GM21717 (cell line): ENCODE data around the gene NAPEPLD.
A peak's percentile ranks its signal among the peaks of the same experiment; 100 is the strongest.
"Not testable (repeated sequence)": the region's sequence is repeated elsewhere in the genome, so short reads cannot be mapped to it uniquely, and the experiment has no call there.

Source experiments
- ATAC-seq: cut with Tn5 transposase; IDR thresholded peaks from one replicate; pipeline ENCODE4 v1.9.1; 2021; ENCODE audit warnings: mild to moderate bottlenecking, moderate library complexity; ENCODE audit not compliant: unreplicated experiment

The NAPEPLD gene

DNA sequence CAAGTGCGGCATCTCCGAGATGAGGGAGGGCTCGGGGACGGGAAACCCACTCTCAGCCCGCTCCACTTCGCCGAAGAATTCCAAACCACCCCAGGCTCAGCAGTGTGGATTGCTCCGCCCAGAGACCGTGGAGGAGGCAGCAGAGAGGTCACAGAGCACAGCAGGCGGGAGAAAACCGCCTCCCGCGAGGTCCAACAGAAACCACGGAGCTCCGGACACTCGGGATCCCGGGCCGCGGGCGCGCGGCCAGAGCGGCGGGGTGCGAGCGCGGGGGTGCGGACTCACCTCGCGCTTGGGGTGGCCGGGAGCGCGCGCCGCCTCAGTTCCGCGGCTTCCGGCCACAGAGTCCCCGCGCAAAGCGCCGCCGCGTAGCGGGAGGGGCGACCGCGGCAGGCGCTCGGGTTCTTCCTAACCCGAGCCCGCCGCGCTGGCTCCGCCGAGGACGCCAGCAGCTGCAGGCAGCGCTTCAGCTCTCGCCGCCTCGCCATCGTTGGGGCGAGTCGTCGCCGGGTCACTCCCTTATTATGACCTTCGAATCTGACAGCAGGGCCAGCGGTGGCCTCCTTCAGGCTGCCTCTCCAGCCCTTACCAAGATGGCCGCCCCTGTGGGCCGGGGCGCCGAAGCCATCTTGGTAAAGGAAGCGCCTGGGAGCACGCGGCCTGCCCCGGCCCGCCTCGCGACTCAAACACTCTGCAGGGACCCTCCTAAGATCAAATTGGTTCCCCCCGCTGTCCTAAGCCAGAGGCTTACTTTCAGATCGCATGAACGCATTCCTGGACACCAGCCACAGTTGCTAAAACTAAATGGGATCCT, at the start of gene NAPEPLD:
Gene NAPEPLD, minus strand, starts transcription at position 106 of the 814 bp plus-strand sequence. CDS start 20,323 bp downstream, outside the sequence.
- peak; percentile 84 for ATAC-seq

- ATAC-seq: not testable (repeated sequence)
Observed at GRCh38 chr7:103198079-103198478, 49.2 kb upstream of the NAPEPLD start.

DNA sequence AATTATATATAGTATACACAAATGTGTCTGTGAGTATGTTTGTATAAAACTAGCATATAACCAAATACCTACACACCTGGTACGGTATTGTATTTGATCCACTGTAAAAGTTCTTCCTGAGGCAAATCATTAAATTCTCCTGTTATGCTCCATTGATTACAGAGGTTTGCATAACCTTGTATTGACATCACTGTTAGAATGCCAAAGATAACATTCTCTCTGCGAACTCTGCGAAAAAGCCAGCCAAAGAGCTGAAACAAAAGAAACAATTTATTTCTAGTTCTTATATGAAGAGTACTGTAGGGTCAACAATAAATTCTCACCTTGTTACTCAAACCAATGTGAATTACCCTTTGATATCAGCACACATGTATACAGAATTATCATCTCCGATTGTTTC, 46.5 kb upstream of the NAPEPLD start:
- ATAC-seq: not testable (repeated sequence)

DNA sequence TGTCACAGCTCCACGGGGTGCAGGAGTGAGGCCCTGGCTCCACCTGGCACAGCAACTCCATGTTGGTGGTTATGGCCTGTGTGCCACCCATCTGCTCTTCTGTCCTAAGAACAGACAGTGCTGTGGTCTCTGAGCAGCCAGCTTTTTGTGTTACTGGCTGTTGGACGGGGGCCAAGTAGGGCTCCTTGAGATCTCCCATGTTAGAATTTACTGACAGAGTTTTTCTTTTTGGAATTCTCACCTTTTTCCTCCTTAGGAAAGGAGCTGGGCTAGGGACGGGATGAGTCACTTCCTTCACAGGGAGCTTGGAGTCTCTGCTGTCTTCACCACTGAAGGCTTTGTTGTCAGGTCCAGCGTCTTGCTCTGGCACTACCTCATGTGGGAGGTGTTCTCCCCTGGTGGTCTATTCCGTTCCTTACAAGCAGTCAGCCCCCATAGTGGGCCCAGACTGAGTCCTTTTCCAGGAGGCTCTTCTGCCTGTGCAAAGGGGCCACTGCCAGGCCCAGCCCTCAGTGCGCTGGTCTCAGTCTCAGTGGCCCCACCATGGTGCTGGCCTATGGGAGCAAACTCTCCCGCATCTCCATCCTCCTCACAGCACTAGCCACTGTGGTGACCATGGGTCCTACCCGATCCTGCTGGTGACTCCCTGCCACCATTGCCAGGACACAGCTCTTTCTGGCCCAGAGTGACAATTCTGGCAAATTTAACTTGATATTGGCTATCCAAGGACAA, 23.7 kb upstream of the NAPEPLD start:
- ATAC-seq: not testable (repeated sequence)

DNA sequence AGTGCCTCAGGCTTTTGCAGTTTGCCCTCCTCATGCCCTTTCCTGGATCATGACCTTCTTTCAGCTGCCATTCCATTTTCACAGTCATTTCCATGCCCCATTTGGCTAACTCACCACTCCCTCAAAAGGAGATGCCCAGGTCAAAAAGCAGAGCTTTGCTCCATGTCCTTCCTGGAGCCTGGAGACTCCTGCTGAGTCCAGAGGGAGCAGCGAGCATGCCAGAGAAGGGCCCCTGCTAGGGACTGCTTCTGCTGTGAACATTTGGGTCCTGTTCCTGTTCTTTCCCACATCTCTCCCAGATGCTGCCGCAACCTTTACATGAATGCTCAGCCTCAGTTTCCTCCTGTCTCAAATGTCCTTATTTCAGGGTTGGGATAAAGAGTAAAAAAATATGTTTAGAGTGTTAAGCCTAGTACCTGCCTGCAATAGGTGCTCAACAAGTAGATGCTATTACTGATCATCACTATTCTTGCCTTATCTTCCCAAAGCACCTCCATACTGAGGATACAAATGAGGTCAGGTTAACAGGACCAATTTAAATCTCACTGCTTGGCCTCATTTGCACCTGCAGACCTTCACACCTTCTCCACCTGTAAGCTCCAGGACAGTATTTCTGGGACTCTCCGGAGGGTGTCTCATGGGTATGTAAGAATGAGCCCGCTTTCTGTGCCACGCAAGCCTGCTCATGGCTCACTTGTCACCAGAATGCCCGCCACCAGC, 23.0 kb upstream of the NAPEPLD start:
- ATAC-seq: not testable (repeated sequence)

DNA sequence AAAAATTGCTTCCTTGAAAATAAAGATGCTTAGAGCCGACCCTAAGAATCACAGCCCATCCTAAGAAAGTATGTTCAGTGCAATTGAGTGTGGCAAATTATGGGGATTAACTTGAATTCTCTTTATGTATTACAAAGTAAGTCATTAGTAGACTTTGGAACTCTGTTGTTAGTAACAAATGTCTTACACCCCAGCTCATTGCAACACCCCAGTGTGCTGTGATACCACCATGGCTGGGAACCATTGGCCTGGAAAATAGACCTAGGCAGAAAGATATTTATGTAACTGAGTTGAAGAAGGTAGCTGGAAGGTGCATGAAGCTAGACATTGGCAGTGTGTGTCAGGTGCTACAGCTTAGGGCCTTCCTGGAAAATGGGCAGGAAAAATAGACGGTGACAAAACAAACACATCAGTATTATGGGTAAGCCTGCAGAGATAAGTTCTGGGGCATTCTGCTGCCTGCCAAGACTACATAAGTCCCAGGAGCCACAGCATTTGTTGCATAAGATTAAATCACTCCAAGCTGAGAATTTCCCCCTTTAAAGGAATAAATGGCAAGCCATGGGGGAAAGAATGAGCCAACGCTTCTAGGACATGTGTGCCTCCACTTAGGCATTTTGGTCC, 18.1 kb upstream of the NAPEPLD start:
- ATAC-seq: not testable (repeated sequence)

DNA sequence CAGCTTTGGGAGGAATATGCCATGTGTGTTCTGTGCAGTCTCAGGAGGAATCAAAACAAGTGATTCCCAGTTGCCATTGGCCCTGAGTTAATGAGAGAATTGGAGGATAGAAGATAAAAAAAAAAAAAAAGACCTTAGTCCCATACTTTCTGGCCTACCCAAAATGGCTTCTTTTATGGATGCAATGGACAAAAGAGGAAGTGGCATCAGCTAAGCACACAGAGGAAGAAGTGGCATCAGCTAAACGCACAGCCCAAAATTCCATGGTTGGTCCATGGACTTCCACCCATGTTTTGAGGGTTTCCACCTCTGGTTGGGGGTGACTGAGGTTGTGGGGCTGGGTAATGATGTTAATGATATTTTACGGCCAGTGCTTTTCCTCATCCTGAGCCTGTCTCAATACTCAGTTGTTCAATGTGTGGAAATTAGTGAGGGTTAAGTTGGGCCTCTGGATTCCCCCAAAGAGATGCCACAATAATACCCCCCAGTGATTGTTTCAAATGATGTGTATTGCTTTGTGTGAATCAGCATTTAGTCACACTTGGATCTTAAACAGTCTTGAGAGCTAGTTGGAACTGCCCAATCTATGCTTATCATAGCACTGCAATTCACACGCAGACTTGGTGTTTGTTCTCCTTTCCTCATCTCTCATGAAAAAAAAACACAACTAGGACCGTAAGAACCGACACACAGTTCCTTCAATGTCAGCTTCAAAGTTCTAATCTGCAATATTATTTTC, 14.4 kb upstream of the NAPEPLD start:
- not testable (repeated sequence) for ATAC-seq

DNA sequence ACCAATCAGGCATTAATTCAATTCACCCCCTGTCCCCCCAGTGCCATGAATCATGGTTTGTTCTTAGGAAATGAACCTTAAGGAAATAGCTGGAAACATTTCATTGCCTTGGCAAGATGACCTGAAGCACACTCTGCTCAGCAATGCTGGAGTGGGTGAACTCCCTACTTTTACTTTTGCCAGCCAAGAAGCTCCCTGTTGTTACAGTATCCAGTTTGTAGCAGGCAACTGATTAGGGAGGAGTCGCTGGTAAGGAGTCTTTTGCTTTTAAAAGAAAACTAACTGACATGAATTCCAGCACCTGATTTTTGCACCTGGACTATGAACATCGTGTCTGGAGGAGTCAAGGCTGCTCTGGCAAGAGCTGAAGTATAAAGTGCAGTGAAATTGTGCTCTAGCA, 13.7 kb upstream of the NAPEPLD start:
- ATAC-seq: not testable (repeated sequence)

DNA sequence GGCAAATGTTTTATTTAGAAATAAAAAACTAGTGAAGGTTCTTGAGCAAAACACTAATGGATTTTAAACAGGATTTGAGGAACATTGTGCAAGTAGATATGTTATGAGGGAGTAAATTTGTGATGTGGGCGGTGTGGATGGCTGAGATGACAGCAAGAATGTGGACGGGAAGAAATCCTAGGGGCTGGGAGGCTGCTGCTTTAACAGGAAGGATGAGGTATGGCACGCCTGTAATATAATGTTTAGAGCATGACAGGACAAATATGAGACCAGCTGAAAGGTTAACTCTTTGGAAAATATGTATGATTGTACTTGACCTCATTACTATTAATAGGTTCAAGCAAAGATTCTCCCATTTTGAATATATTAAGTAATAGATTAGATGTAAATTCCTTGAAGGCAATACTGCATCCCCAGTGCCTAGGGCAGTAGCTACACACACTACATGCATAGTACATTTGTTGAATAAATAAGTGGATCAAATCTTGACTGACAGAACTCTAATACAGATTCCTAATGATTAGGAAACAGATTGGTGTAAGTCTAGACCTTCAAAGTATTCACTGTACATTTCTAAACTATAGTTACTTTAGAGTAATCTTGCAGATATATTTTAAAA, 13.2 kb upstream of the NAPEPLD start:
- not testable (repeated sequence) for ATAC-seq

GRCh38 chr7:103159072-103159471, 10.2 kb upstream of the NAPEPLD start:
- ATAC-seq: not testable (repeated sequence)

GRCh38 chr7:103155331-103156024, 6.6 kb upstream of the NAPEPLD start:
- ATAC-seq: not testable (repeated sequence)

- ATAC-seq: no peak
Observed at GRCh38 chr7:103154042-103154441, 5.1 kb upstream of the NAPEPLD start.

DNA sequence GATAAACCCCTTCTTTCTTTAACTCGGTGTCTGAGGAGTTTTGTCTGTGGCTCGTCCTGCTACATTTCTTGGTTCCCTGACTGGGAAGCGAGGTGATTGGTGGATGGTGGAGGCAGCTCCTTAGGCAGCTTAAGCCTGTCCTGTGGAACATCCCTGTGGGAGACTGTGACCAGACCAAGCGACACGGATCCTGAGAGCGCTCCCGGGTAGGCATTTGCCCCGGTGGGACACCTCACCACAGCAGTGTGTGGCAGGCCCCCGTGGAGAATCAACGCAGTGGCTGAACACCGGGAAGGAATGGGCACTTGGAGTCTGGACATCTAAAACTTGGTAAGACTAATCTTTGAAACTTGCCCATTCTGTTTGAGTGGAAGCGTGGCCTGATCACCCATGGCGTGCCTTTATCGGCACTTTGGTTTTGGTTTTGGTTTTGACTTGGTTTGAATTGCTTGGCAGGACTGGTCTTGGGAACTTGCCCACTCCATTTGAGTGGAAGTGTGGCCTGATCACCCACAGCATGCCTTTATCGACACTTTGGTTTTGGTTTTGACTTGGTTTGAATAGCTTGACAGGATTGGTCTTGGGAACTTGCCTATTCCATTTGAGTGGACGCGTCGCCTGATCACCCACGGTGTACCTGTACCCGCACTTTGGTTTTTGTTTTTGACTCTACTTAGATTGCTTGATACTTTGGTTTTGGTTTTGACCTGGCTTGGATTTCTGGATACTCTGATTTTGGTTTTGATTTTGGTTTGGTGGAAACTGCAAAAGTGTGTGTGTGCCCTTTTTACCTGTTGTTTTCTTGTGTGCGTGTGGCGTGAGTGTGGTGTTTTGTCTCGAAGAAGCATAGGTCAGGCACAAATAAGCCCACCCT, 4.1 kb upstream of the NAPEPLD start:
- ATAC-seq: not testable (repeated sequence)

GRCh38 chr7:103151993-103152676, 3.2 kb upstream of the NAPEPLD start:
- ATAC-seq: not testable (repeated sequence)

GRCh38 chr7:103150192-103150591, 1.3 kb upstream of the NAPEPLD start:
- no peak for ATAC-seq

- peak; percentile 17 for ATAC-seq
Observed at GRCh38 chr7:103149808-103150180, 895 bp upstream of the NAPEPLD start.

DNA sequence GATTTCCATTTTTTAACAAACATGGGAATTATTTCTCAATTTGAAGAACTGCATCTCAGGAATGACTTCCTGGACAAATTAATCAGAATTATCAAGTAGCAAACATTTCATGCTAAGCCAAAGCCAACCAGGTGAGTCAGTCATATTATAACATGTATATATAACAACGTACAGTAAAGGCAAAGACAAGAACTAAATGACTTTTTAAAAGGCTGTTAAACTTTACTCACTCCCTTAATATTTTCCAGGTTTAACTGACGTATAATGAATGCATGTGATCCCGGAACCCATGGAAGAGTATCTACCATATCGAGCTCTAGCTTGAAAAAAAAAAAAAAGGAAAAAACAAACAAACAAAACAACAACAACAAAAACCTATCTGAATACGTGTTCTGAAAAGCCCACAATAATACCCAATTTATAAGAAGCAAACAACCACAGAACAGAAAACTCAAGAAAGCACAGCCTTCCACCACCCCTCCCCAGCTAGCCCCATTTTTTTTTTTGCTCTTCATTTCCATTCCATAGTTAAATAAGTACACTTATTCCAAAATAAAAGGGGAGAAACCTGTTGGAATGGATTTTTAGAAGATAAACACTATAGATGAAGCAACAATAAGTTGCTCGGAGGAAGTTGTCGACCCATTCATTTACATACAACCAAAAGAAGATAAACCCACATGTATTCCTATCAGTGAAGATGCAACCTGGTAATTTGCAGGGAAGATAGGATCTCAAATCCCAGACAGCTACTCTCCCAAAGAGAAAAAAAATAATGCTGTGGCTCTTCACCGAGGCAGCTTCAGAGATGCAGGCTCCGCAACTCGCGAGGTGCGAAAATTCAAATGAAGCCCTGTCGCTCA, 537 bp downstream of the NAPEPLD start:
- no peak for ATAC-seq
